HK-2 (cell line): ENCODE results near the gene ADGRV1.
A peak's percentile ranks its signal among the peaks of the same experiment; 100 is the strongest.
"Not testable (repeated sequence)": the region's sequence is repeated elsewhere in the genome, so short reads cannot be mapped to it uniquely, and the experiment has no call there.

ENCODE experiments used
- DNase-seq: peaks from one replicate; pipeline ENCODE4 v3.0.0-alpha.2; 2018; ENCODE audit not compliant: unreplicated experiment

Gene ADGRV1

GRCh38 chr5:91026466-91026865, 467.9 kb downstream of the ADGRV1 start:
- no peak for DNase-seq

GRCh38 chr5:91027405-91028139, 469.0 kb downstream of the ADGRV1 start:
- DNase-seq = no peak

GRCh38 chr5:91028499-91028956, 469.9 kb downstream of the ADGRV1 start:
- DNase-seq = no peak

GRCh38 chr5:91030521-91031401, 472.2 kb downstream of the ADGRV1 start:
- no peak for DNase-seq

GRCh38 chr5:91031402-91031752, 472.8 kb downstream of the ADGRV1 start:
- no peak for DNase-seq

GRCh38 chr5:91032125-91032524, 473.5 kb downstream of the ADGRV1 start:
- DNase-seq = no peak

GRCh38 chr5:91033370-91033769, 474.8 kb downstream of the ADGRV1 start:
- no peak for DNase-seq

- no peak for DNase-seq
These were observed 479.7 kb downstream of the ADGRV1 start for GRCh38 chr5:91038180-91038808.

- DNase-seq = not testable (repeated sequence)
These were observed 482.5 kb downstream of the ADGRV1 start for GRCh38 chr5:91041132-91041531.

GRCh38 chr5:91042247-91042935, 483.8 kb downstream of the ADGRV1 start:
- no peak for DNase-seq

- no peak for DNase-seq
These were observed 484.3 kb downstream of the ADGRV1 start for GRCh38 chr5:91042936-91043255.

- no peak for DNase-seq
These were observed 489.5 kb downstream of the ADGRV1 start for GRCh38 chr5:91048073-91048472.

- no peak for DNase-seq
These were observed 490.5 kb downstream of the ADGRV1 start for GRCh38 chr5:91049112-91049511.

GRCh38 chr5:91049800-91050199, 491.2 kb downstream of the ADGRV1 start:
- peak; percentile 7 for DNase-seq

- not testable (repeated sequence) for DNase-seq
These were observed 493.8 kb downstream of the ADGRV1 start for GRCh38 chr5:91052411-91052810.

GRCh38 chr5:91052977-91053740, 494.6 kb downstream of the ADGRV1 start:
- DNase-seq = no peak

GRCh38 chr5:91053741-91054025, 495.1 kb downstream of the ADGRV1 start:
- DNase-seq = no peak

GRCh38 chr5:91058155-91058554, 499.6 kb downstream of the ADGRV1 start:
- no peak for DNase-seq

GRCh38 chr5:91058575-91058974, 500.0 kb downstream of the ADGRV1 start:
- no peak for DNase-seq

- no peak for DNase-seq
These were observed 500.8 kb downstream of the ADGRV1 start for GRCh38 chr5:91059409-91059808.

- DNase-seq = no peak
These were observed 502.5 kb downstream of the ADGRV1 start for GRCh38 chr5:91061094-91061493.
